Smooth muscle cell (in vitro differentiated cells): ENCODE measurements around the gene PADI4. TPM values are rescaled to one million over a fixed set of nuclear protein-coding genes. Genes with fewer than 3 reads are reported as not detected.

Experiments
- DNase-seq: peaks from one replicate; lab custom pipeline; 2025; ENCODE audit not compliant: unreplicated experiment; lab: John Stamatoyannopoulos, UW
- H2AFZ ChIP-seq: fragments of 200-600 bp; sonication (generic); 2 replicates; pipeline ENCODE4 v1.6.0; 2016; ENCODE audit warnings: antibody characterized with exemption, low read depth, mild to moderate bottlenecking
- H3F3A ChIP-seq: fragments of 200-600 bp; sonication (generic); 2 replicates; pipeline ENCODE4 v1.6.0; 2017; ENCODE audit warnings: antibody characterized with exemption, low read depth
- H3K27ac ChIP-seq: fragments of 200-600 bp; sonication (generic); 2 replicates; pipeline ENCODE4 v1.5.1; 2016; ENCODE audit warnings: low read depth, mild to moderate bottlenecking
- H3K27me3 ChIP-seq: fragments of 200-600 bp; sonication (generic); 2 replicates; pipeline ENCODE4 v1.6.1; 2016; ENCODE audit warnings: low read depth, mild to moderate bottlenecking
- H3K36me3 ChIP-seq: fragments of 200-600 bp; sonication (generic); 2 replicates; pipeline ENCODE4 v1.5.1; 2016; ENCODE audit warnings: low read depth
- H3K4me1 ChIP-seq: fragments of 200-600 bp; sonication (generic); 2 replicates; pipeline ENCODE4 v1.5.1; 2016; ENCODE audit warnings: low read depth
- H3K4me2 ChIP-seq: fragments of 200-600 bp; sonication (generic); 2 replicates; pipeline ENCODE4 v1.6.0; 2016; ENCODE audit warnings: mild to moderate bottlenecking
- H3K4me3 ChIP-seq: fragments of 200-600 bp; sonication (generic); 2 replicates; pipeline ENCODE4 v1.5.1; 2016; ENCODE audit warnings: mild to moderate bottlenecking
- H3K79me2 ChIP-seq: fragments of 200-600 bp; sonication (generic); 2 replicates; pipeline ENCODE4 v1.6.0; 2016; ENCODE audit warnings: low read depth, mild to moderate bottlenecking
- H3K9ac ChIP-seq: fragments of 200-600 bp; sonication (generic); 2 replicates; pipeline ENCODE4 v1.6.0; 2016; ENCODE audit warnings: low read depth
- H3K9me3 ChIP-seq: fragments of 200-600 bp; sonication (generic); replicated peaks from 2 replicates; pipeline ENCODE4 v1.5.1; 2016; ENCODE audit warnings: low read depth
- H4K20me1 ChIP-seq: fragments of 200-600 bp; sonication (generic); 2 replicates; pipeline ENCODE4 v1.6.0; 2016; ENCODE audit warnings: low read depth
- CTCF ChIP-seq: fragments of 200-600 bp; sonication (generic); IDR thresholded peaks from 2 replicates; pipeline ENCODE4 v1.5.1; 2017; ENCODE audit warnings: borderline replicate concordance, mild to moderate bottlenecking, antibody characterized with exemption; ENCODE audit not compliant: insufficient read depth, poor library complexity, severe bottlenecking
- WGBS: methylation state at CpG from one replicate; pipeline ENCODE4 v1.1.7; 2016; ENCODE audit warnings: low lambda C conversion rate; 5-methylcytosine and 5-hydroxymethylcytosine counted together
- polyA plus RNA-seq: library from polyadenylated mRNA; unstranded; fragments of >200 nt; fragmentation: Nextera tagmentation; extraction: Ambion mirVana; gene quantifications from 2 replicates; pipeline ENCODE4 v1.2.1, GENCODE V29; 2016
- total RNA-seq: library from RNA; depleted of rRNA; stranded (reverse); fragments of >200 nt; gene quantifications from 2 replicates; pipeline ENCODE4 v1.2.3, GENCODE V29; 2014

The PADI4 gene
- total and polyA plus RNA-seq, 2 experiments from 2014 or later: not detected

GRCh38 chr1:17287130-17287776 lies 20.7 kb upstream of the PADI4 start:
- DNase-seq: no peak
- no peak overlapping the region for H3K4me3 ChIP-seq
- H3K36me3 ChIP-seq: no peaks in the 10 kb centered on the region
- H3K79me2 ChIP-seq: no peaks in the 10 kb centered on the region
- H3F3A ChIP-seq: peaks cover 7% of the 10 kb centered on the region
- H3K4me2 ChIP-seq: no peak overlapping the region
- WGBS: 67% methylated on average over 5 of the region's 5 CpGs
- no peak overlapping the region for H3K9ac ChIP-seq
- no peaks in the 10 kb centered on the region for H4K20me1 ChIP-seq
- H3K27me3 ChIP-seq: peaks cover 6% of the 10 kb centered on the region
- TF ChIP-seq CTCF: no peak
- no peak overlapping the region for H2AFZ ChIP-seq
- no peaks in the 10 kb centered on the region for H3K9me3 ChIP-seq
- H3K27ac ChIP-seq: no peak overlapping the region
- no peaks in the 10 kb centered on the region for H3K4me1 ChIP-seq

GRCh38 chr1:17289721-17290120 lies 18.3 kb upstream of the PADI4 start:
- H3K4me1 ChIP-seq: no peaks in the 10 kb centered on the region
- no peak overlapping the region for H3K4me3 ChIP-seq
- no peaks in the 10 kb centered on the region for H3K9me3 ChIP-seq
- H3K27me3 ChIP-seq: no peaks in the 10 kb centered on the region
- H3K4me2 ChIP-seq: no peak overlapping the region
- no peak for DNase-seq
- H3F3A ChIP-seq: peaks cover 7% of the 10 kb centered on the region
- WGBS: 49% methylated on average over 2 of the region's 2 CpGs
- H3K36me3 ChIP-seq: no peaks in the 10 kb centered on the region
- no peak overlapping the region for H3K27ac ChIP-seq
- H3K9ac ChIP-seq: no peak overlapping the region
- H4K20me1 ChIP-seq: no peaks in the 10 kb centered on the region
- H3K79me2 ChIP-seq: no peaks in the 10 kb centered on the region
- no peak overlapping the region for H2AFZ ChIP-seq
- no peak for TF ChIP-seq CTCF

- H3K79me2 ChIP-seq: no peaks in the 10 kb centered on the region
- H3K36me3 ChIP-seq: no peaks in the 10 kb centered on the region
- H3K27ac ChIP-seq: no peak overlapping the region
- no peak overlapping the region for H3K9ac ChIP-seq
- H3K4me3 ChIP-seq: no peak overlapping the region
- no peaks in the 10 kb centered on the region for H3K9me3 ChIP-seq
- H3F3A ChIP-seq: peaks cover 7% of the 10 kb centered on the region
- no peak overlapping the region for H2AFZ ChIP-seq
- TF ChIP-seq CTCF: no peak
- H3K27me3 ChIP-seq: no peaks in the 10 kb centered on the region
- 91% methylated on average over 3 of the region's 3 CpGs for WGBS
- DNase-seq: no peak
- no peaks in the 10 kb centered on the region for H4K20me1 ChIP-seq
- H3K4me2 ChIP-seq: no peak overlapping the region
- no peaks in the 10 kb centered on the region for H3K4me1 ChIP-seq
Observed at GRCh38 chr1:17290553-17290952, 17.4 kb upstream of the PADI4 start.
